PC-9 (cell line): ENCODE results near the gene MAN1A2. TPM values are rescaled to one million over a fixed set of nuclear protein-coding genes. Genes with fewer than 3 reads are reported as not detected.
A peak's percentile ranks its signal among the peaks of the same experiment; 100 is the strongest.
"Not testable (repeated sequence)": the region's sequence is repeated elsewhere in the genome, so short reads cannot be mapped to it uniquely, and the experiment has no call there.

ENCODE experiments used
- BruUV-seq: library from RNA; stranded (reverse); fragments of 400-500 nt; replicated peaks from 2 replicates; lab custom pipeline; 2021; lab: Mats Ljungman, UMichigan
- CTCF ChIA-PET: fragments of 300-600 bp; sonication (Branson Sonifier 250); formaldehyde crosslinking; loops from one replicate; lab custom pipeline; 2022; ENCODE audit warnings: antibody characterized with exemption; lab: Charles Lee
- POLR2A ChIA-PET: fragments of 300-600 bp; sonication (Branson Sonifier 250); formaldehyde crosslinking; loops from one replicate; lab custom pipeline; 2022; ENCODE audit warnings: antibody characterized with exemption; ENCODE audit not compliant: unreplicated experiment; lab: Charles Lee
- DNase-seq, 2 experiments: peaks; one replicate each; pipeline versions ENCODE4 v3.0.0 to v3.0.0-alpha.2; 2015 to 2022; ENCODE audit warnings: mixed read lengths in 1 of 2
- H2AFZ ChIP-seq: fragments of 200-600 bp; sonication (generic); 2 replicates; pipeline ENCODE4 v1.8.1; 2017; ENCODE audit warnings: antibody characterized with exemption
- H3F3A ChIP-seq: fragments of 200-600 bp; sonication (generic); 2 replicates; pipeline ENCODE4 v1.8.1; 2017; ENCODE audit warnings: antibody characterized with exemption, mild to moderate bottlenecking, low read depth; ENCODE audit not compliant: insufficient read depth
- H3K27ac ChIP-seq: fragments of 200-600 bp; sonication (generic); 2 replicates; pipeline ENCODE4 v1.6.1; 2016; ENCODE audit warnings: mixed run types
- H3K27me3 ChIP-seq: fragments of 200-600 bp; sonication (generic); 2 replicates; pipeline ENCODE4 v1.6.1; 2016; ENCODE audit warnings: low read depth, mixed run types; ENCODE audit not compliant: insufficient read depth
- H3K36me3 ChIP-seq: fragments of 200-600 bp; sonication (generic); 2 replicates; pipeline ENCODE4 v1.6.1; 2016; ENCODE audit warnings: low read depth, mixed run types
- H3K4me1 ChIP-seq: fragments of 200-600 bp; sonication (generic); replicated peaks from 2 replicates; pipeline ENCODE4 v1.6.1; 2016; ENCODE audit warnings: mixed run types; ENCODE audit not compliant: insufficient read depth
- H3K4me2 ChIP-seq: fragments of 200-600 bp; sonication (generic); 2 replicates; pipeline ENCODE4 v1.6.1; 2017; ENCODE audit warnings: mixed run types
- H3K4me3 ChIP-seq: fragments of 200-600 bp; sonication (generic); 2 replicates; pipeline ENCODE4 v1.6.1; 2016; ENCODE audit warnings: mixed run types
- H3K79me2 ChIP-seq: fragments of 200-600 bp; sonication (generic); 2 replicates; pipeline ENCODE4 v1.6.1; 2017; ENCODE audit warnings: low read depth, mixed run types
- H3K9me2 ChIP-seq: fragments of 200-600 bp; sonication (generic); 2 replicates; pipeline ENCODE4 v1.8.1; 2017; ENCODE audit warnings: mild to moderate bottlenecking; ENCODE audit not compliant: insufficient read depth
- H3K9me3 ChIP-seq: fragments of 200-600 bp; sonication (generic); 2 replicates; pipeline ENCODE4 v1.8.1; 2016; ENCODE audit warnings: low read depth; ENCODE audit not compliant: insufficient read depth
- H4K20me1 ChIP-seq: fragments of 200-600 bp; sonication (generic); 2 replicates; pipeline ENCODE4 v1.8.1; 2017; ENCODE audit not compliant: insufficient read depth
- CTCF ChIP-seq: fragments of 200-600 bp; sonication (generic); conservative IDR thresholded peaks from 2 replicates; pipeline ENCODE4 v1.6.1; 2017; ENCODE audit warnings: mixed run types, antibody characterized with exemption, mild to moderate bottlenecking, moderate library complexity
- EZH2 ChIP-seq: fragments of 200-600 bp; sonication (generic); IDR thresholded peaks from 2 replicates; pipeline ENCODE4 v1.8.0; 2017; ENCODE audit warnings: antibody characterized with exemption, low read depth
- intact Hi-C: fragments of 100-400 bp; cut with micrococcal nuclease; formaldehyde crosslinking; loops from one replicate; pipeline ENCODE4 v1.10.0; 2022; ENCODE audit not compliant: unreplicated experiment
- total RNA-seq: library from RNA; stranded (reverse); gene quantifications from 2 replicates; pipeline ENCODE4 v1.2.3, GENCODE V29; 2021

The MAN1A2 gene
- total RNA-seq, 1 experiment from 2014 or later: 50.3 TPM

DNA sequence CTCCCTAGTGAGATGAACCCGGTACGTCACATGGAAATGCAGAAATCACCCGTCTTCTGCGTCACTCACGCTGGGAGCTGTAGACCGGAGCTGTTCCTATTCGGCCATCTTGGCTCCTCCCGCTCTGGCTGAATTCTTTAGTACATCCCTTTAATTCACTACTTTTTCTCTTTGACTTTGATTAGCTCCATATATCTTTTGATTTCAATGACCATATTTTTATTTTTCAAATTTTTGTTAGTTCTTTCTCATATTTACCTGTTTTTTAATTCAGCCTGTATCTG, 8.7 kb upstream of the MAN1A2 start:
- BruUV-seq, H3F3A ChIP-seq, H3K4me3 ChIP-seq, DNase-seq, H3K79me2 ChIP-seq, H3K9me3 ChIP-seq, H3K27me3 ChIP-seq, H4K20me1 ChIP-seq, H2AFZ ChIP-seq, H3K27ac ChIP-seq, H3K9me2 ChIP-seq, POLR2A ChIA-PET, H3K4me2 ChIP-seq, H3K36me3 ChIP-seq, intact Hi-C loops: not testable (repeated sequence)
- peaks cover 11% of the 10 kb centered on the region for H3K4me1 ChIP-seq
- CTCF ChIA-PET: interaction anchor here (0.6 kb wide), 1 partner anchor 466 kb away, joined by 3 read pairs; no protein-coding TSS in a partner anchor

DNA sequence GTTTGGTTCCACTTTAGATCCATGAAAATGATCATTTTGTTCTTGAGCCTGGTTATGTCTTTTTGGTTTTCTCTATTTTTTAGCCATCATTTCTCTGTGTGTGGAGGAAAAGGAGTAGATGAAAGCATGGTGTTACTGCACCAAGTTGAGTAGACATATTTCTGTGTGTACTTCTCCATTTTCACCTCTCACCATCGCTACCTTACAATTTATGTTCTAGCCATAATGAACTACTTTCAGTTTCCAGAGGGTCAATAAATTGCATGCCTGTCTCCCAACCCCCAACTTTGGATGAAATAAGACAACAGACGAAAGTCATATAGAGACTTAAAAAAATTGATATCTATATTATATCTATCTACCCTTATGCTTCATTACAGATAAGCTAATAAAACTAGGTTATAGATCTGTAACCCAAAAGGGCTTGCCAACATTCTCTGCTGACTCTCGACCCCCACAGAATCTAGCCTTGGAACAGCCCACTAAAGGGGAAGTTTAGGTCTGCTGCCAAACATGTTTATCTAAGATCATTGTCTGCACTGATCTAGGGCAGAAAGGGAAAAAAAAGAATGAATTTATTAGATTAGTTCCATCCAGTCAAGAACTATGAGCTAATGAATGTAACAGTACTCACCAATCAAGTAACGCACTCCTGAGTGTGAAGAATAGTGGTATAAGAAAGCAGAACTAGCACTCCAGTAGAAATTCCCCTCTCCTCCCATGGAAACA, 7.5 kb upstream of the MAN1A2 start:
- H3K27ac ChIP-seq: no peak overlapping the region
- H3K9me2 ChIP-seq: no peaks in the 10 kb centered on the region
- intact Hi-C loops: loop anchor here (10.0 kb wide), 1 partner anchor 235 kb away; the partner anchor contains the start of gene TRIM45
- ChIA-PET CTCF (interaction anchor here (0.7 kb wide), 1 partner anchor 32 kb away, joined by 4 read pairs; no protein-coding TSS in a partner anchor), POLR2A (no interaction called here)
- no peak overlapping the region for H3K4me3 ChIP-seq
- H3F3A ChIP-seq: peaks cover 5% of the 10 kb centered on the region; the same call in 1 of the 2 replicates
- H2AFZ ChIP-seq: 0 out of 2 replicates have a peak overlapping the region, but pooled peaks have one; percentile 2
- no peaks in the 10 kb centered on the region for H3K9me3 ChIP-seq
- peak in 1 of 2 experiments; percentile 26 for DNase-seq
- no peaks in the 10 kb centered on the region for H3K36me3 ChIP-seq
- no peaks in the 10 kb centered on the region for H4K20me1 ChIP-seq
- peaks cover 15% of the 10 kb centered on the region for H3K4me1 ChIP-seq
- H3K79me2 ChIP-seq: no peaks in the 10 kb centered on the region
- TF ChIP-seq CTCF: no peak
- TF ChIP-seq EZH2: no peak
- no TSS peak for BruUV-seq
- no peak overlapping the region for H3K4me2 ChIP-seq
- no peaks in the 10 kb centered on the region for H3K27me3 ChIP-seq

DNA sequence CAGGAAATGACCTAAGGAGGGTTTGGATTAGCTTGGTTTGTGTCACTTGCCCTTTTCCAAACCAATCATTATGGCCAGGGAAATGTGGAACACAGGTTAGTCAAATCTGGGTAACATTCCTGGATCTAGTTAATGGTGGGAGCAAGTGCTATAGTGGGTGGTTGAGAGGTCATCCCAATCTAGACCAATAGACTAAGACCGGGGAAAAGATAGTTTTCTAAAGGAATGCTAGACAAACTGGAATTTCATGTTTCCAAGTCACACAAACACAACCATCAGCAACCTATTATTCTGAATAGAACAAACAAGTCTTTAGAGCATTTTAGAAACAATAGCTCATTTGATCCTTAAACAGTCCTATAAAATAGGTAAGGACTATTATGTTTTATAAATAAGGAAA, 4.3 kb upstream of the MAN1A2 start:
- Histone ChIP-seq H3K4me3 (no peak overlapping the region), H3K9me3 (no peaks in the 10 kb centered on the region), H3K4me1 (peaks cover 27% of the 10 kb centered on the region), H3K27me3 (no peaks in the 10 kb centered on the region), H4K20me1 (no peaks in the 10 kb centered on the region), H3K9me2 (no peaks in the 10 kb centered on the region), H3K27ac (no peak overlapping the region), H2AFZ (no peak overlapping the region), H3K79me2 (peaks cover 22% of the 10 kb centered on the region), H3F3A (peaks cover 12% of the 10 kb centered on the region; the same call in 1 of the 2 replicates), H3K4me2 (peak overlapping the region; percentile 29; the same call in 1 of the 2 replicates), H3K36me3 (no peaks in the 10 kb centered on the region)
- intact Hi-C loops: loop anchor here (10.0 kb wide), 1 partner anchor 238 kb away; the partner anchor contains the start of gene TRIM45
- ChIA-PET POLR2A (interaction anchor here (0.5 to 0.6 kb wide), 2 partner anchors 126 to 730 kb away, joined by 3 read pairs; no protein-coding TSS in a partner anchor), CTCF (interaction anchor here (0.6 kb wide), 1 partner anchor 78 kb away, joined by 3 read pairs; no protein-coding TSS in a partner anchor)
- TF ChIP-seq EZH2 (no peak), CTCF (no peak)
- peak in 1 of 2 experiments; percentile 58 for DNase-seq
- BruUV-seq: no TSS peak
